Measurements from ENCODE around the gene CHMP4B.
"Not testable (repeated sequence)": the region's sequence is repeated elsewhere in the genome, so short reads cannot be mapped to it uniquely, and the experiment has no call there.

CHMP4B gene

DNA sequence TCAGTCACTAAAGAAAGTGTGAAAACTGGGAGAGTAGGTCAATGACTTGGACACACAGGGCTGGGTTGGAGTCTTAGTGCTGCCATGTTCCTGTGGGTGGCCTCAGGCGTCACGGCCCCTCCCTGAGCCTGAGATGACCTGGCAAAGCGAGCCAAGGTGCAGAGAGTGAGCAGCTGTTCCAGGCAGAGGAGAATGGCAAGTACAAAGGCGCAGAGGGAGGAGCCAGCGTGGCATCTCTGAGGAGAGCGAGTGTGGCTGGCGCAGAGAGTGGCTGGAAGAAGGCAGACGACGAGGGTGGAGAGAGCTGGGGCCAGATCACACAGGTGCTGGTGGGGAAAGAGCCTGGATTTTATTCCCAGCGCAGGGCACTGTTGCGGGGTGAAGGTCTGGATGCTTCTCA lies 20.6 kb upstream of the CHMP4B start:
- no peak for FAIRE-seq

DNA sequence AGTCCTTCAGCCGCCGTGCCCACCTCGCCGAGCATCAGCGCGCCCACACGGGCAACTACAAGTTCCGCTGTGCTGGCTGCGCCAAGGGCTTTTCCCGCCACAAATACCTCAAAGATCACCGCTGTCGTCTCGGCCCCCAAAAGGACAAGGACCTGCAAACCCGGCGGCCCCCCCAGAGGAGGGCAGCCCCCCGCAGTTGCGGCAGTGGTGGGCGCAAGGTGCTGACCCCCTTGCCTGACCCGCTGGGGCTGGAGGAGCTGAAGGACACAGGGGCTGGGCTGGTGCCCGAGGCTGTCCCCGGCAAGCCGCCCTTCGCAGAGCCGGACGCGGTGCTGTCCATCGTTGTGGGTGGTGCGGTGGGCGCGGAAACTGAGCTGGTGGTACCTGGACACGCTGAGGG lies 20.1 kb upstream of the CHMP4B start:
- no peak for FAIRE-seq

DNA sequence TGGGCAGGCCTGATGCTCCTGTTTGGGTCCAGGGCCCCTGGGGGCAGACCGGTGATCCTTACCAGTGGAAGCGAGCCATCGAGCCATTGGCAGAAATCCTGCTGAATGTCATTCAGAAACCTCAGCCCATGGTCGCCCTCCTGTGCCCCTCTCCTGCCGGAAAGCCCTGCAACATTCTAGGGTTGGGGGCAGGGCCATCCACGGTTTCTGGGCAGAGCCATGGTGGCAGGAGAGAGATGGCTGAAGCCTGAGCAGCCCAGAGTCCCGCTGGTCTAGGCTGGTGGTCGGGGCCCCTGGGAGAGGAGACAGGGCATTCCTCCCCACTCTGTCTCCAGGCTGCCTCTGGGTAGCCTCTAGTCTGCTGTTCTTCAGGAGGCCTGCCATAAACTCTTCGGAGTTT lies 19.6 kb upstream of the CHMP4B start:
- no peak for FAIRE-seq

DNA sequence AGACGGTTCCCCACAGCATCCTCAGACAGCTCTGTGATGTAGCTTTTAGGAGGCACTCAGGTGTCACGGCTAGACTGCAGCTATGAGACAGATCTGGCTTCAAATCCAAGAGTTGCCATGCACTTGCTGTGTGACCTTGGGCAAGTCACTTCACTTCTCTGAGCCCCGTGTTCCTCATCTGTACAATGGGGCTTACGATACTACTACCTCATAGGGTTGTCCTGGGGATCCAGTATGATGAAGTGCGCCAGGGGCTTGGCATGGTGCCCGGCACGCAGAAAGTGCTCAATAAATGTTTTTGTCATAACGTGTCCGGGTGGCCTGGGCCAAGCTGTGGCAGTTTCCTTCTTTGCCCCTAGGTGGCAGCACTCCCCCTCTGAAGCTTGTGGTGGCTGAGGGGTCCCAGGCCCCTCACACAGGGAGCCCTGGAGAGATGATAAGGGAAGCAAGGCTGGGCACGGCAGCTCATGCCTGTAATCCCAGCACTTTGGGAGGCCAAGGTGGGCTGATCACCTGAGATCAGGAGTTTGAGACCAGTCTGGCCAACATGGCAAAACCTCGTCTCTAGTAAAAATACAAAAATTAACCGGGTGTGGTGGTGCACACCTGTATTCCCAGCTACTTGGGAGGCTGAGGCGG lies 19.1 kb upstream of the CHMP4B start:
- no peak for FAIRE-seq

DNA sequence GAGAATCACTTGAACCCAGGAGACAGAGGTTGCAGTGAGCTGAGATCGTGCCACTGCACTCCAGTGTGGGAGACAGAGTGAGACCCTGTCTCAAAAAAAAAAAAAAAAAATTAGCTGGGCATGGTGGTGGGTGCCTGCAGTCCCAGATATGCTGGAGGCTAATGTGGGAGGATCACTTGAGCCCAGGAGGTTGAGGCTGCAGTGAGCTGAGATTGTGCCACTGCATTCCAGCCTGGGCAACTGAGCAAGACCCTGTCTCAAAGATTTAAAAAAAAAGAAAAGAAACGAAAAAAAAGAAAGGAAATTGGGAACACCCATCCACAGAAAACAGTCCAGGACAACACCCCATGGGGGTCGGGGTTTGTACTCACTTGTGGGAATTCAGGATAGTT lies 18.6 kb upstream of the CHMP4B start:
- FAIRE-seq: not testable (repeated sequence)

DNA sequence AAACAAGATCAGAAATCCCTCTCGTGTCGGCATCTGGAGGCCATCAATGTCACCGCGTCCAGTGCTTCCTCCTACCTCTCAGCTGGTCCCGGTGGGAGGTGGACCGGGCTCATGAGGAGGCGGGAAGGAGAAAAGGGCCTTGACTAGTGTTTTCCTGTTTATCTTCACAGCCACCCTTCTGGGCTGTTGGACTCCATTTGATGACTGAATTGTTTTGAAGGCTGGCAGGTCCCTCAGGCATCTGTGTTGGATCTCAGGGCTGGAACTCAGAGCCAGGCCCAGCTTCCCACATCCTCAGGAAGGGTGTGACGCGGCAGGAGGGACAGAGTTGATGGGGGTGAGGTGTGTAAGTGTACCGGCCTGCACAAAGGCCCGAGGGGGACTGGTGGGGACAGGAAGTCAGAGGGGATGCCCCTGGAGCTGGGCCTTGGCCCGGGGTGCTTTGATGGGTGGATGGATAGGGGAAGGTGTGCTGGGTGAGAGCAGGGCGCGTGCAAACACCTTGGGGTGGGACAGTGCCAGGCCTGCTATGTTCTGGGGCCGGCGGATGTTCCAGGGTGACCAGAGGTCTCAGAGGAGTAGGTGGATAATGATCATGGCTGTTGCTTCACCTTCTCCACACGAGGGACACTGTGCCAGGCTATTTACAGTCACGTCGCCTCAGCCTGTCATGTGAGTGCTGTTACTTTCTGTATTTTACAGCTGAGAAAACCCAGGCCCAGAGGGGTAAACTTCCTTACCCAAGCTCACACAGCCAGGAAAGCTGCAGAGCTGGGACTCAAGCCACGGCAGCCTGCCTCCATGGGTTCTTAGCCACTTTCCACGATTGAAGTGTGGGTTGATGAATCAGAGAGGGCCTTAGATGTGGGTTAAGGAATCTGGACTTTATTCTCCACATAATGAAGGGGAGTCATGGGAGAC lies 17.9 kb upstream of the CHMP4B start:
- FAIRE-seq: no peak

DNA sequence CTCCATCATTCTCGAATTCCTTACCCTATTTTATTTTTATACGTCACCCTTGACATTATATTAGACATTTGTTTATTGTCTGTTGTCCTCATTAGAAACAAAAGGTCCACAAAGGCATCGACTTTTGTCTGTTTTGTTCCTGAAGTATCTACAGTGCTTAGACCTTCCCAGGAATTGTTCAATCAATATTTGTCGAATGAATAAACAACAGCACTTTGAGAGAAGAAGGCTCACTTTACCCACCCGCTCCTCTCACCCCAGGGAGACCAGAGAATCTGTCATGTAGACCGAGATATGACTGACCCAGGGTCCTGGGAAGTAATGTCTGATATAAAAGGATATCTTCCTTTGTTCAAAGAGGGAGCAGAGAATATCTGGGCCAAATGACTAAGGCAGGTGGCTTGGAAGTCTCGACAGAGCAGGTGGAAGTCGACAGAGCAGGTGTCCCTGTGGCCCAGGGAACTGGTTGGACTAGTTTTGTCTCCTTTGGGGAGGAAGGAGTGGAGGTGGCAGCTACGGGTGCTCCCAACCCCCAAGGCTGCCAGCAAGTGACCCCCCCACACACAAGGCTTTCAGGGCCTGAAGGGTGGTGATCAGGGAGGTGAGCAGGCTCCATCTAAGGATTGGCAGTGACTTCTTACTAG lies 14.8 kb upstream of the CHMP4B start:
- FAIRE-seq: no peak

DNA sequence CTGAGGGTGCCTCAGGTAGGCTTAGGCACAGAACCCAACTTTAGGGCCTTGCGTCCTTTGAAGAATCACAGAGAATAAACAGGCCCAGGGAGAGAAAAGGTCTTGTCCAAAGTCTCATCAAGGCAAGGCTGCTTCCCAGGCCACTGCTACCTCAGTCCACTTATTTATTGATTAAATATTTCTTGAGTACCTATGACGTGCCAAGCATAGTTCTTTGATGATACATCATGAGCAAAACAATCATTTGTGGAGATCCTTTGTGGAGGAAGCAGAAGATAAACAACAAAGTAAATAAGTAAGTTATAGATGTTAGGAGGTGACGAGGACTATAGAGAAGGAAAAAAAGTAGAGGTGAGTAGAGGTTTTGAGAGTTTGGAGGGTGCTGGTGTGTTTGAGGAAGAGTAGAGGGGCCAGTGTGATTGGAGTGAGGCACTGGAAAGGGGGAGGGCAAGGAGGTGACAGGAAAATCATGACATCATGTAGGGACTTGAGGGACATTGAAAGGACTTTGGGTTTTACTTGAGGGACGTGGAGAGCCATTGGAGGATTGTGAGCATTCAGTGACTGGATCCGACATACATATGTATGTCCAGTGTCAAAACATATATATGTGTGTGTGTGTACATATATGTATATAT lies 14.1 kb upstream of the CHMP4B start:
- no peak for FAIRE-seq

DNA sequence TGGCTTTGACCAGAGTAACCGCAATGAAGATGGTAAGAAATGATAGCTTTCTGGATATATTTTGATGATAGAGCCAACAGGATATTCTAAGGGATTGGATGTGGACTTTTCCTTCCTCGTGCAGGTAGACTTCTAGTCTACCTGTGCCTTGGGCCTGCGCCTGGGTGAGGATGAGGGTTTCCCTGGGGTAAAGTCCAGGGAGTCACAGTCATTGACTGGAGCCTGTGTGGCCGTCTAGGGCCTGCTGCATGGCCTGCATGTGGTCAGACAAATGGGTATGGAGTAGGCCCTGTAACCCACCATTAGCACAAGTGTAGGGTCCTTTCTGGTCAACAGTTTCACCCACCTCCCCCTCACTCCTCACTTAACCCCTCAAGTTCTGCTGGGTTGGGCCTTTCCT lies 12.7 kb upstream of the CHMP4B start:
- FAIRE-seq: no peak

DNA sequence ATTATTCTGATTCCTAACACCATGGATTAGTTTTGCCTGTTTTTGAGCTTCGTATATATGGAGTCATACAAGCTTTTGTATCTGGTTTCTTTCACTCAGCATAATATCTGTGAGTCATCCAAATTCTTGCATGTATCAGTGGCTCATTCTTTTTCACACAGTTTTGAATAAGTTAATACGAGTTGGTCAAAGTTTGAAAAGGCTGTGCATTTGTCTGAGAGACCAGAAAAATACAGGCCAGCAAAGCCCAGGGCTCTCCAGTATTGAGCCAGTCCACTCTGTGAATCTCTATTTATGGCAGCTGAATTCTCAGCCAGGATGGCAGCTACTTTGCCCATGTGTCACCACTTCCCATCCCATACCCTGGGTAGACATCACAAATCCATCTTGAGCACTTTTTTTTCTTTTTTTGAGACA lies 7.2 kb upstream of the CHMP4B start:
- FAIRE-seq: no peak

DNA sequence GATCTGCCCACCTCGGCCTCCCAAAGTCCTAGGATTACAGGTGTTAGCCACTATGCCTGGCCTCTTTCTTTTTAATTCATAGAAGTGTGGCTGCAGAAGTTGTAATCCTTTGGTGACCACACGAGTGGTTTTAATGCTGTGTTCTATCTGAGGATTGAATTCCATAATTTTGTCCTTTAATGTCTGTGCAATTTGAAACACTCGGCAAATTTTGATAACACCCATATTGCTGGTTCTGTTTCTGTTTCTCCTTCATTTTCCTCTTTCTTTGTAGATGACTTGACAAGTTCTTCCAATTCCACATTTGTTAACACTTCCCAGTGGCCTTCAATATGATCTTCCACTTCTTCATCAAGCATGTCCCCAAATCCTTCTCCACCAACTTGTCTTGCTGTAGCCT lies 2.8 kb upstream of the CHMP4B start:
- no peak for FAIRE-seq

DNA sequence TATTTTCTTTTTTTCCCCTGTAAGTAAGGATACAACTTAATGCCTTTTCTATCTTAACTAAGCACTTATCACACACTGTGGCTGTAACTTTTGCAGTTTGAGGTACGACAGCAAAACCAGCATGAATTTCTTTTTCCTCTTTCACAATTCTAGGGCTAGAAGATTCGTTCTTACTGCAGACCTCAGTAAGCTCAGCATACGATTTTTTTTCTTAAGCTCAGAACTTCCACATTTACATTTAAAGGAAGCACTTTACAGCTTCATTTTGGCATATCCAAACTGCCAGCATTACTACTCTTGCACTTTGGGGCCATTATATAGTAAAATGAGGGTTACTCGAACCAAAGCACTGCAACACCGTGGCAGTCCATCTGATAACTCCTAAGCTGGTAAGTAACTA lies 889 bp upstream of the CHMP4B start:
- no peak for FAIRE-seq

DNA sequence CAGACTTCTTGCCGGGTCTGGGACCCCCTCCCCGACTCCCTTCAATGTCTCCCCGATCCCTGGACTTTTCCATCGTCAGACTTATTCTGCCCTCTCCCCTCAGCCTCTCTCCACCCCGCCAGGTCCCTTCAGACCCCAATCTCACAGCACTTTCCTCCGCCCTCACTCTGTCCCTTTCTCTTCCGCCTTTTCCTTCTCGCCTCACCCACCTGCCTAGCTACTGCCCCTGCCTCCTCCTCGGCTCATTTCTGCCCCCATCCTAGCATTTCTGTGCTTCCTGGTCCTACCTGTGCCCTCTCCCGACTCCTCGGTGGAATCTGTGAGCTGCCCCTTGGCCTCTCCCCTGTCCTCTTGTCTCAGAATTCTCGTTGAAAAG lies 616 bp downstream of the CHMP4B start:
- FAIRE-seq: no peak

DNA sequence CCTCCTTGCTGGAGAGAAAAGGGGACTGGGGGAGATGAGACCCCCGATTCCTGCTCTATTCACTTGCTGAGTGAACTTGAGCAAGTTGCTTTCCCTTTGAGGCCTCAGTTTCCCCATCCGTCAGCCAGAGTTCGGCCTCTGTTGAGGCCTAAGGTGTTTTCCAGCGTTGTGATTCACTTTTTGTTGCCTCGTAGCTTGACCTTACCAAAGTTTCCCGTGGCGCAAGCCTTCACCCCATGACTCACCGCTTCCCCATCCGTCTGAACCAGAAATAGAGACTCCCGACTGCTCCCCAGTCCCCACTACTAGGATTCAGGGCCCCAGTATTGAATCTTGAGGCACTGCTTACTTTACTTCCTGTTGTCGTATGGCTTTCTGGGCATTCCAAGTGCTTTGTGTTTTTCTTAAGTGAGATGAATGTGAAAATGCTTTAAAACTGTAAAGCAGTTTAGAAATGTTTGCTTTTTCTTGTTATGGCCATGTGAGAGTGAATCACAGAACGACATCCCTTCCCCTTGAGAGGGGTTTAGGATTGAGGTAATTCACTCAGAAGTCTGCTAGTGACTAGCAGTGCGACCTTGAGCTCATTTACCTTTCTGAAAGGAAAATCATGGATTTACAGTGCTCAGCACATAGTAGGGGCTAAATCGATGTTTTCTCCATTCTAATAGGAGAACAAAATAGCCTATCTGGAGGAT lies 1.2 kb downstream of the CHMP4B start:
- FAIRE-seq: no peak

DNA sequence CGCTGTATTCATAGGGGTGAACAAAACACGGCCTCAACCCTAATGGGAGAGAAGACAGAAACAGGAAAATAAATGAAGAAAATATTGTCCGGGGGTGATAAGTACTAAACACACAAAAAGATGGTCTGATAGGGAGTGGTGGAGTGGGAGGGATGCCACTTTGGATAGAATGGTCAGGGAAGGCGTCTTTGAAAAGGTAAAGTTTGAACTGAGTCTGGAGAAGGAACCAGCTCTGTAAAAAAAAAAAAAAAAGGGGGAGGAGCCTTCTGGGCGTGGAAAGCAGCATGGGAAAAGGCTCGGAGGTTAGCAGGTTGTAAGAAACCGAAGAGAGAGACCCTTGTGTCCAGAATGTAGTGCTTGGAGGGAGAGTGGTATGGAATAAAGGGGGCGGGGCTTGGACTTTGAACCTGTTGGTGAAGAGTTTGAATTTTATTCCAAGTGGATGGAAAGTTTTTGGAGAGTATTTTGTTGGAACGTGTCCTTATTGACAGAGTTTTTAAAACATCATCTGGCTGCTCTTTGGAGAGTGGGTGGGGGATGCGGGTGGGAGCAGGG lies 1.8 kb downstream of the CHMP4B start:
- FAIRE-seq: no peak

DNA sequence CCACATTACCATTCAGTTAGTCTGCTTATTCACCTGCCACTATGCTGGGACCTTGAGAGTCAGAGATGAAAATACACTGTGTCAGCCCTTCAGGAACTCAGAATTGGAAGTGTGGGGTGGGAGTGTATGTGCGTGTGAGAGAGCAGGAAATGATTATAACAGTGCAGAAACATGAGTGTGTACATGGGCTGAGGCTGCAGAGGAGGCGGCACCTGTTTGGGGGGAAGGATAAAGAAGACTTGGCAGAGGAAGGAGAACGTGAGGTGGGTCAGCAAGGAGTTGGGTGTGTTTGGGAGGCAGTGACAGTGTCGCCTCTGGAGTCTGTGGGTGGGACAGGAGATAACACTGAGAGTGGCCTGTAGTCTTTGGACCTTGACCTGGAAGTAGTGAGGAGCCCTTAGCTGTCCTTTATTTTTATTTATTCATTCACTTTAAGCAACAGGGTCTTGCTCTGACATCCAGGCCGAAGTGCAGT lies 3.1 kb downstream of the CHMP4B start:
- FAIRE-seq: no peak

DNA sequence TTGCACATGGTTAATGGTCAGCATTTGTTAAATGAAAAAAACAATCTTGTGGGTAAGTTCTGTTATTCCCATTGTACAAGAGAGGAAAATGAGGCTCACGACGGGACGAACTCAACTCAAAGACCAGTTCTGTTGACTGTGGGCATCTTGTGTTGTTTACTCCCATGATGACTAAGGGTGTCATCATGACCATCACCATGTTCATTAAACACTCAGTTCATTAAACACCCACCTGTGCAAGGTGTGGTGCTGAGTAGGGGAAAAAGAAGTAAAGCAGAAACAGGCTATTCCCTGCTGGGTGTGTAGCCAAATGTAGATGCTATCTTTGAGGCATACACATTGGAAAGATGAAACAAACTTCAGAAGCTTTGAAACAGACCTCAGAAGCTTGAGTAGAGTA lies 4.5 kb downstream of the CHMP4B start:
- no peak for FAIRE-seq

DNA sequence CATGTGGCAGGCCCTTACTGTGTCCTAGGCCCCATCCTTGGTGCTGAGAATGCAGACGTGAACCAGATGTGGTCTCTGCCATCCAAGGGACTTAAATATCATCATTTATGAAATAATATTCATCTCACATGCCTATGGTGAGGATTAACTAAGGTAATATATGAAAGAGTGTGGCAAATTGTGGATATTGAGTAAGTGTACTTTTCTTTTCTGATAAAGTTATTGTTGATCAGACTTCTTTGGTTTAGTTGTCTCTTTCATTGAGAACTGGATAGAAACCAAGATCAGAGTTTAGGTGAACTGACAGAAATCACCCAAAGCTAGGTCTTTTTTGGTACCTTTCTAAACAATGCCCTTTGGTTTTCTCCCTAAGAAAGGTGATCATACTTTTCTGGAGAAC lies 5.0 kb downstream of the CHMP4B start:
- FAIRE-seq: no peak

DNA sequence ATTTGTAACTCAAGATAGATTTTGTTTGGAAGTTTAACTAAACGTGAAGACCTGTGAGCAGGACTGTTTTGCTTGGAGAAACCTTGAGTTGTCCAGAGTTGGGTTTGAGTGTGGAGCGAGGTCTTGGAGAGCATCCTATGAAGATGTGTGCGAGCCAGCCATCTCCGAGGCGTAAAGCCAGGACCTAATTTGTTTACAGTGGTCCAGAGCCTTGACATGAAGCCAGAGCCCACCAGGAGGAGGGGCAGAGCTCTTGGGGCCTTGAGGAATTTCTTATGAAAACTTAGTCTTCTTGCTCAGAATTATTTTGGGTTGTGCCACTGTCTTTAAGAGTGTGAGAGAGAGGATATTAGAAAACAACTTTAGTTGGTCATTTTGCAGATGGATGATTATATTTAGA lies 6.3 kb downstream of the CHMP4B start:
- FAIRE-seq: no peak

DNA sequence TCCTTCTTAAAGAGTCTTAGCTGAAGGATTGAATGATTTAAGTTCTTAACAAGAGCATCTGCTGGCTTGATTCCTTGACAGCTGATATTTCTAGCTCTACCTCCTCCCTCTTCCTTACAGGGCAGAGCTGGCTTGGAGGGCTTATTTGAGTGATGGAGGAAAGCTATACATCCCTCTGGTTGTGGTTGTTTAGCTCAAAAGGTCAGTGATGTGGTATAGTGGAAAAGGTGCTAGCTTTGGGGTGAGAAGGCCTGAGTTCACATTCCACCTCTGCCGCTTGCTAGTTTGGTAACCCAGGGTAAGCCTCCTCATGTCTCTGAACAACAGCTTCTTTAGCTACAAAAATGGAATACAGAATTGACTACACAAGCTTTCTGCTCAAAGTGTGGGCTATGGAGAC lies 8.3 kb downstream of the CHMP4B start:
- FAIRE-seq: no peak

DNA sequence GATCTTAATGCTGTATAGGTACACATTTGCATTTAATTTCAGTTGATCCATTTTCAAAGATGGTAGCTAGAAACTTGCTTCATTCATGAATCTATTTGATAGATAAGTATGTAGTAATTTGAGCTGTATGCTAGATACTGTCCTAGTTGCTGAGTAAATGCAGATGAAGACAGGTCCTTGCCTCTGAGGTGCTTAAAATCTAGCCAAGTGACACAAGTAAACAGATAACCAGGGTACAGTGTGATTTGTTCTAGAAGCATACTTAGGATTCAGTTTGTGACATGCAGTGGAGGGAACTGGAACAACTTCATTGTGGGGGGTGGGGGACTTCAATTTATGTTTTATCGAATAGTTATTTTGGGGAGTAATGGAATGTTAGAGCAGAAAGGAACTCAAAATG lies 9.2 kb downstream of the CHMP4B start:
- FAIRE-seq: no peak

DNA sequence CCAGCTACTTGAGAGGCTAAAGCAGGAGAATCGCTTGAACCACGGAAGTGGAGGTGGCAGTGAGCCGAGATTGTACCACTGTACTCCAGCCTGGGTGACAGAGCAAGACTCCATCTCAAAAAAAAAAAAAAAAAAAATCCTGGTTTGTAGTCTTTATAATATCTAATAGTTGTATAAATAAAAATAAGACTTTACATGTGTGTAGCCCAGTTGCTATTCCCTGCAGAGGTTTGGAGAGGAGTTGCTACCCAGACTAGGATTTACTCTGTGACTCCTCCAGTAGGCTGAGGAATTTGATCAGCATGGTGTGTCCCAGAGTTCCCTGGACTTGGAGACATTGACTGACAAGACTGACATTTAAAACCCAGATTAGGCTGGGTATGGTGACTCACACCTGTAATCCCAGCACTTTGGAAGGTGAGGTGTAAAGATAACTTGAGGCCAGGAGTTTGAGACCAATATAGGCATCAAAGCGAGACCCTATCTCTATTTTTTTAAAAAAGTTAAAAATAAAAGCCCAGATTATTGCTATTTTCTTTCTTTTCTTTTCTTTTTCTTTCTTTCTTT lies 10.2 kb downstream of the CHMP4B start:
- no peak for FAIRE-seq

Data from colon (tissue), 2 donors.